ENCODE data around the gene LRRC66.
A peak's percentile ranks its signal among the peaks of the same experiment; 100 is the strongest.

LRRC66 gene

DNA sequence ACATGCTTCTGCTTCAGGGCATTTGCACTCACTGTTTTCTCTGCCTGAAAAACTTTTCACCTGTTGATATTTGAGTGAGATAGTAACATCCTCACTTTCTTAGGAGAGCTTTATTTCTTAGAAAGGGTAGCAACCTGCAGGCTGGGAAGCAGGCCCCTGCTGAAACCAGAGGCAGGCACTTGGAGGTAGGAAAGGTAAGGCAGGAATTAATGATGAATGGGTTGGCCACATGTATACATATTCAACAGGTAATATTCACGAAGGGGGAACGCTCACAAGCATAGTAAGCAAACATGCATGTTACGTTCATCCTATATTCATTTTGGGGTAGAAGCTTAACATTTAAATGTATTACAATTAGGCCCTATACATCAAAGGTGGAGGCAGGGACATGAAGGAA is 34.1 kb upstream of the LRRC66 start:
- POLR2A ChIA-PET: no interaction called here
- CTCF ChIA-PET: no interaction called here
- no peak for DNase-seq (ENCODE audit: extremely low spot score)
- TF ChIP-seq ARNT (IDR thresholded peaks at IDR 0.05): no peak
- no peak for TF ChIP-seq BHLHE40 (IDR thresholded peaks at IDR 0.05; ENCODE audit: borderline replicate concordance)
- no peak for TF ChIP-seq FOXA1 (IDR thresholded peaks at IDR 0.05)
- no peak for TF ChIP-seq LEF1 (IDR thresholded peaks at IDR 0.05; ENCODE audit: borderline replicate concordance)
- TF ChIP-seq ZNF384 (IDR thresholded peaks at IDR 0.05): no peak
- no peak for TF ChIP-seq TARDBP (IDR thresholded peaks at IDR 0.05)
- TF ChIP-seq SUZ12 (IDR thresholded peaks at IDR 0.05): no peak
- TF ChIP-seq NFRKB (IDR thresholded peaks at IDR 0.05): no peak
- TF ChIP-seq CTBP1 (IDR thresholded peaks at IDR 0.05; ENCODE audit: borderline replicate concordance): no peak
- no peak for TF ChIP-seq ELF4 (IDR thresholded peaks at IDR 0.05)
- TF ChIP-seq FOXM1 (IDR thresholded peaks at IDR 0.05; ENCODE audit: borderline replicate concordance): no peak
- no peak for TF ChIP-seq PKNOX1 (IDR thresholded peaks at IDR 0.05)
- TF ChIP-seq FOXK2 (IDR thresholded peaks at IDR 0.05): no peak
- TF ChIP-seq HDGF (IDR thresholded peaks at IDR 0.05; ENCODE audit: borderline replicate concordance): no peak
- TF ChIP-seq SP1 (IDR thresholded peaks at IDR 0.05): no peak
- TF ChIP-seq L3MBTL2 (conservative IDR thresholded peaks at IDR 0.05): no peak

- no peak for TF ChIP-seq CTBP1 (IDR thresholded peaks at IDR 0.05; ENCODE audit: borderline replicate concordance)
- TF ChIP-seq NFRKB (IDR thresholded peaks at IDR 0.05): no peak
- TF ChIP-seq FOXM1 (IDR thresholded peaks at IDR 0.05; ENCODE audit: borderline replicate concordance): no peak
- no peak for TF ChIP-seq ZNF384 (IDR thresholded peaks at IDR 0.05)
- TF ChIP-seq SP1 (IDR thresholded peaks at IDR 0.05): no peak
- TF ChIP-seq L3MBTL2 (conservative IDR thresholded peaks at IDR 0.05): no peak
- TF ChIP-seq TARDBP (IDR thresholded peaks at IDR 0.05): no peak
- no peak for DNase-seq (ENCODE audit: extremely low spot score)
- ChIA-PET POLR2A (interaction anchor here (1.5 kb wide), 1 partner anchor 15 kb away, joined by 6 read pairs; the partner anchor contains the start of gene SGCB), CTCF (no interaction called here)
Observed at GRCh38 chr4:52052475-52052780, 32.3 kb upstream of the LRRC66 start.

DNA sequence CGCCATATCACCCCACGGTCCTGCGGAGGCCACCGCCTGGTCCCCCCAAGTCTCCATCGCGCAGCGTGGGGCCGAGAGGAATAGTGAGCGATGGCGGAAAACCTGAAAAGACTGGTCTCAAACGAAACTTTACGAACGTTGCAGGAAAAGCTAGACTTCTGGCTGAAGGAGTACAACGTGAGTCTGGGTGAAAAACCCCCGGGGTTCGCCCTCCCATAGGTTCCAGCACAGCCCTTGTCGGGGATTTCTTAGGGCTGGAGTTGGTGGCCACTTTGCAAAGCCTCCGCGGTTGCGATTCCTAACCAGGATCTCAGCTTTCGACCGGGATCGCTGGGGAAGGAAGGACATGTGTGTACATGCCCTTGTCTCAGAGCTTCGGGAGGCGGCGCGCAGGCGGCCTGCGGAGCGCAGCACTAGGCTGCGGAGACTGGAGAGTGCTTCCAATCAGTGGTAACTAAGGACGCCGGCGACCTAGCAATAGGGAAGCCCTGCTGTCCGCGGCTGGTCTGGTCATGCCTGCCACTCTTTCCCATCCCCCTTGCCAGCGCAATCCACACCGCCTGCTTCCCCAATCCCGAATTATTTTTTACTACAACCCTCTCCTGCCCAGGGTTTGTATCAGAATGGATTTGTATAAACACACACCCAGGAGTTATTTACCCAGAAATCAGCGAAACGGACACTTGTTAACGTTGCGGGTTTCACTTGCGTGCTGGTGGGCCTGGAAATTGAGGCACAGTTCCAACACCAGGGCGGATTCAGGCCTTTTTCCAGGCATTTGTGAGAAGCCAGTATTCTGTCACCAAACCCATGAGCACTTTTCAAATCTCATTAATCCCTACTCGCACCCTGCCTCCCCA is 31.7 kb upstream of the LRRC66 start:
- CTCF ChIA-PET: no interaction called here
- POLR2A ChIA-PET: interaction anchor here (1.5 kb wide), 1 partner anchor 14 kb away, joined by 6 read pairs; the partner anchor contains the start of gene SGCB
- TF ChIP-seq CTBP1 (IDR thresholded peaks at IDR 0.05; ENCODE audit: borderline replicate concordance) (no peak), SP1 (IDR thresholded peaks at IDR 0.05) (no peak), ELF4 (IDR thresholded peaks at IDR 0.05) (no peak), SUZ12 (IDR thresholded peaks at IDR 0.05) (no peak), HDGF (IDR thresholded peaks at IDR 0.05; ENCODE audit: borderline replicate concordance) (no peak), ARNT (IDR thresholded peaks at IDR 0.05) (no peak), NFRKB (IDR thresholded peaks at IDR 0.05) (no peak), LEF1 (IDR thresholded peaks at IDR 0.05; ENCODE audit: borderline replicate concordance) (no peak), FOXA1 (IDR thresholded peaks at IDR 0.05) (no peak), ZNF384 (IDR thresholded peaks at IDR 0.05) (no peak), PKNOX1 (IDR thresholded peaks at IDR 0.05) (peak; percentile 54), BHLHE40 (IDR thresholded peaks at IDR 0.05; ENCODE audit: borderline replicate concordance) (no peak), L3MBTL2 (conservative IDR thresholded peaks at IDR 0.05) (peak; percentile 58)
- peak; percentile 89 for DNase-seq (ENCODE audit: extremely low spot score)

DNA sequence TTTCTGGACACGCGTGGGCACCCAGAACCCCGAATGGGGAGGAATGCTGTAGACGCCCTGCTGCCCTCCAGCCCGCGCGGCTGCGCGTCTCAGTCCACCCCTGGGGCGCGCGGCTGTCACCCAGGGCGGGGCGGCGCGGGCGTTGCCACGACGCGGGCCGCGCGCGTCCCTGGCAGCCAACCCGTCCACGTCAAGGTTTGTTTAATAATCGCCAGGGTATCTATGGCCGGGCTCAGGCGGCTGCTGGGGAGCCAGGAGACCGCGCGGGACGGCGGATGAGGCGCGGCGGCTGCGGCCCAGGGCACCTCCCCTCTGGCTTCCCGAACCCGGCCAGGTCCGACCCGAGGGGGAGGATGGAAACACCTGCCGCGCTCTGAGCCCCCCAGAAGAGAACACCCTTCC is 31.1 kb upstream of the LRRC66 start, which contains the start of gene SPATA18:
TSS of gene SPATA18 (plus strand) at position 92 of the 402 bp plus-strand sequence. CDS start 401 bp downstream, outside the sequence.
- no peak for TF ChIP-seq FOXM1 (IDR thresholded peaks at IDR 0.05; ENCODE audit: borderline replicate concordance)
- no peak for TF ChIP-seq SP1 (IDR thresholded peaks at IDR 0.05)
- TF ChIP-seq BHLHE40 (IDR thresholded peaks at IDR 0.05; ENCODE audit: borderline replicate concordance): no peak
- TF ChIP-seq FOXK2 (IDR thresholded peaks at IDR 0.05): no peak
- TF ChIP-seq L3MBTL2 (conservative IDR thresholded peaks at IDR 0.05): no peak
- no peak for TF ChIP-seq ARNT (IDR thresholded peaks at IDR 0.05)
- no peak for TF ChIP-seq CTBP1 (IDR thresholded peaks at IDR 0.05; ENCODE audit: borderline replicate concordance)
- no peak for TF ChIP-seq HDGF (IDR thresholded peaks at IDR 0.05; ENCODE audit: borderline replicate concordance)
- TF ChIP-seq SUZ12 (IDR thresholded peaks at IDR 0.05): no peak
- no peak for TF ChIP-seq PKNOX1 (IDR thresholded peaks at IDR 0.05)
- TF ChIP-seq ELF4 (IDR thresholded peaks at IDR 0.05): no peak
- no peak for TF ChIP-seq NFRKB (IDR thresholded peaks at IDR 0.05)
- no peak for TF ChIP-seq LEF1 (IDR thresholded peaks at IDR 0.05; ENCODE audit: borderline replicate concordance)
- TF ChIP-seq ZNF384 (IDR thresholded peaks at IDR 0.05): no peak
- TF ChIP-seq FOXA1 (IDR thresholded peaks at IDR 0.05): no peak
- TF ChIP-seq TARDBP (IDR thresholded peaks at IDR 0.05): no peak
- DNase-seq (ENCODE audit: extremely low spot score): peak; percentile 51
- CTCF ChIA-PET: no interaction called here
- POLR2A ChIA-PET: interaction anchor here (1.5 kb wide), 1 partner anchor 14 kb away, joined by 6 read pairs; the partner anchor contains the start of gene SGCB

- TF ChIP-seq BHLHE40 (IDR thresholded peaks at IDR 0.05; ENCODE audit: borderline replicate concordance): no peak
- TF ChIP-seq FOXK2 (IDR thresholded peaks at IDR 0.05): no peak
- TF ChIP-seq ELF4 (IDR thresholded peaks at IDR 0.05): no peak
- no peak for TF ChIP-seq FOXM1 (IDR thresholded peaks at IDR 0.05; ENCODE audit: borderline replicate concordance)
- TF ChIP-seq SP1 (IDR thresholded peaks at IDR 0.05): no peak
- no peak for TF ChIP-seq HDGF (IDR thresholded peaks at IDR 0.05; ENCODE audit: borderline replicate concordance)
- no peak for TF ChIP-seq SUZ12 (IDR thresholded peaks at IDR 0.05)
- no peak for TF ChIP-seq ARNT (IDR thresholded peaks at IDR 0.05)
- TF ChIP-seq NFRKB (IDR thresholded peaks at IDR 0.05): no peak
- no peak for TF ChIP-seq LEF1 (IDR thresholded peaks at IDR 0.05; ENCODE audit: borderline replicate concordance)
- no peak for TF ChIP-seq ZNF384 (IDR thresholded peaks at IDR 0.05)
- TF ChIP-seq CTBP1 (IDR thresholded peaks at IDR 0.05; ENCODE audit: borderline replicate concordance): no peak
- no peak for TF ChIP-seq TARDBP (IDR thresholded peaks at IDR 0.05)
- TF ChIP-seq FOXA1 (IDR thresholded peaks at IDR 0.05): no peak
- no peak for TF ChIP-seq L3MBTL2 (conservative IDR thresholded peaks at IDR 0.05)
- DNase-seq (ENCODE audit: extremely low spot score): no peak
- POLR2A ChIA-PET: no interaction called here
- CTCF ChIA-PET: no interaction called here
Observed at GRCh38 chr4:52049266-52049665, 29.1 kb upstream of the LRRC66 start.

Data from HEK293T (cell line).